Liver (tissue), 9 donors: ENCODE measurements around the gene AIG1. TPM values are rescaled to one million over a fixed set of nuclear protein-coding genes. Genes with fewer than 3 reads are reported as not detected.
A peak's percentile ranks its signal among the peaks of the same experiment; 100 is the strongest.

Source experiments
- DNase-seq: peaks from one replicate; pipeline ENCODE4 v3.0.0-alpha.2; 2017; ENCODE audit warnings: low spot score
- H3K27ac ChIP-seq, 2 donors: one replicate each; pipeline ENCODE4 v1.7.0; 2013; ENCODE audit warnings: inconsistent platforms in 2 of 2, low read length in 2 of 2, control low read depth in 1 of 2, low read depth in 1 of 2, mild to moderate bottlenecking in 1 of 2
- H3K27me3 ChIP-seq, 4 donors: one replicate each; pipeline versions ENCODE4 v1.6.1 to v1.7.0; 2013; ENCODE audit warnings: low read length in 3 of 4, inconsistent platforms in 1 of 4, mild to moderate bottlenecking in 1 of 4, moderate library complexity in 1 of 4; ENCODE audit not compliant: control insufficient read depth in 4 of 4, insufficient read depth in 4 of 4
- H3K36me3 ChIP-seq, 4 donors: one replicate each; pipeline versions ENCODE4 v1.6.1 to v1.7.0; 2013; ENCODE audit warnings: low read length in 3 of 4, mild to moderate bottlenecking in 3 of 4, low read depth in 1 of 4, moderate library complexity in 1 of 4; ENCODE audit not compliant: control insufficient read depth in 4 of 4, insufficient read depth in 3 of 4
- H3K4me1 ChIP-seq, 4 donors: one replicate each; pipeline versions ENCODE4 v1.6.1 to v1.7.0; 2013; ENCODE audit warnings: low read length in 3 of 4, mild to moderate bottlenecking in 3 of 4, moderate library complexity in 1 of 4; ENCODE audit not compliant: control insufficient read depth in 4 of 4, insufficient read depth in 4 of 4
- H3K4me3 ChIP-seq, 3 donors: one replicate each; pipeline versions ENCODE4 v1.6.1 to v1.7.0; 2013; ENCODE audit warnings: low read length in 3 of 3, control low read depth in 1 of 3, low read depth in 1 of 3, mild to moderate bottlenecking in 1 of 3
- H3K9ac ChIP-seq, 2 donors: one replicate each; pipeline ENCODE4 v1.7.0; 2013; ENCODE audit warnings: low read length in 2 of 2, mild to moderate bottlenecking in 2 of 2, moderate library complexity in 2 of 2, control low read depth in 1 of 2, low read depth in 1 of 2
- H3K9me3 ChIP-seq, 4 donors: one replicate each; pipeline versions ENCODE4 v1.6.1 to v1.7.0; 2013; ENCODE audit warnings: low read length in 3 of 4; ENCODE audit not compliant: control insufficient read depth in 4 of 4
- EGR1 ChIP-seq, 2 donors: IDR thresholded peaks; 2 replicates each; pipeline ENCODE4 v1.6.1; 2016 to 2018; ENCODE audit warnings: antibody characterized with exemption in 2 of 2, low read depth in 2 of 2
- FOXA1 ChIP-seq: IDR thresholded peaks from 2 replicates; pipeline ENCODE4 v1.6.1; 2016; ENCODE audit warnings: antibody characterized with exemption
- FOXA2 ChIP-seq: IDR thresholded peaks from 2 replicates; pipeline ENCODE4 v1.6.1; 2016; ENCODE audit warnings: antibody characterized with exemption
- HNF4A ChIP-seq, 2 donors: conservative IDR thresholded peaks; 2 replicates each; pipeline ENCODE4 v1.6.1; 2016; ENCODE audit warnings: antibody characterized with exemption in 2 of 2, mild to moderate bottlenecking in 2 of 2
- HNF4G ChIP-seq: IDR thresholded peaks from 2 replicates; pipeline ENCODE4 v1.6.1; 2016; ENCODE audit warnings: antibody characterized with exemption
- JUND ChIP-seq, 2 donors: IDR thresholded peaks; 2 replicates each; pipeline ENCODE4 v1.6.1; 2016; ENCODE audit warnings: antibody characterized with exemption in 2 of 2
- NR2F2 ChIP-seq: IDR thresholded peaks from 2 replicates; pipeline ENCODE4 v1.6.1; 2016; ENCODE audit warnings: antibody characterized with exemption
- RAD21 ChIP-seq, 2 donors: IDR thresholded peaks; 2 replicates each; pipeline ENCODE4 v1.6.1; 2016; ENCODE audit warnings: antibody characterized with exemption in 2 of 2, mild to moderate bottlenecking in 2 of 2
- REST ChIP-seq: IDR thresholded peaks from 2 replicates; pipeline ENCODE4 v1.6.1; 2016; ENCODE audit warnings: antibody characterized with exemption, mild to moderate bottlenecking
- RXRA ChIP-seq, 2 donors: IDR thresholded peaks; 2 replicates each; pipeline ENCODE4 v1.6.1; 2017 to 2018; ENCODE audit warnings: antibody characterized with exemption in 2 of 2, mild to moderate bottlenecking in 1 of 2
- SP1 ChIP-seq: IDR thresholded peaks from 2 replicates; pipeline ENCODE4 v1.6.1; 2018; ENCODE audit warnings: antibody characterized with exemption, mild to moderate bottlenecking
- TAF1 ChIP-seq: conservative IDR thresholded peaks from 2 replicates; pipeline ENCODE4 v1.6.1; 2016; ENCODE audit warnings: antibody characterized with exemption, mild to moderate bottlenecking
- YY1 ChIP-seq: IDR thresholded peaks from 2 replicates; pipeline ENCODE4 v1.6.1; 2016; ENCODE audit warnings: antibody characterized with exemption, mild to moderate bottlenecking
- WGBS: extraction: QIAGEN DNeasy Blood & Tissue Kit; methylation state at CpG from one replicate; pipeline ENCODE4 v1.1.7; 2013; 5-methylcytosine and 5-hydroxymethylcytosine counted together
- polyA plus RNA-seq, 2 donors: library from polyadenylated mRNA; stranded (reverse) in 1 of 2; unstranded in 1 of 2; fragments of 200-250 nt in 1 of 2; fragments of >200 nt in 1 of 2; fragmentation: Nextera tagmentation in 1 of 2; extraction: Ambion mirVana in 1 of 2; gene quantifications; one replicate each; pipeline versions ENCODE4 v1.2.1 to v1.2.3, GENCODE V29; 2013 to 2015
- total RNA-seq, 2 donors: library from RNA; depleted of rRNA; stranded (reverse); fragments of >200 nt; gene quantifications; one replicate each; pipeline ENCODE4 v1.2.3, GENCODE V29; 2014
- TF ChIP-seq, protein P1 (sequence below): IDR thresholded peaks from 2 replicates; pipeline ENCODE4 v1.6.1; 2016; ENCODE audit warnings: antibody characterized with exemption
- donor health status: healthy.
- donor health status: healthy.
- donor health status: healthy.
- donor health status: healthy.
- donor health status: healthy.

Gene AIG1
- total and polyA plus RNA-seq, 4 donors = 74.8 to 169 (median 121) TPM

GRCh38 chr6:143158113-143158581 lies 97.5 kb downstream of the AIG1 start:
- no peak for DNase-seq
- H3K9ac ChIP-seq = no peak overlapping the region
- H3K27ac ChIP-seq = peak overlapping the region in 1 of 2 donors; percentile 13
- TF ChIP-seq FOXA2 (peak; percentile 9), YY1 (peak; percentile 17), SP1 (peak; percentile 32), HNF4A (conservative IDR thresholded peaks at IDR 0.05) (peak; percentile 29 to 52), RAD21 (IDR thresholded peaks at IDR 0.05) (peak; percentile 22 to 26), TAF1 (no peak), NR2F2 (peak; percentile 81), RXRA (IDR thresholded peaks at IDR 0.05) (peak; percentile 42 to 79), JUND (IDR thresholded peaks at IDR 0.05) (no peak), REST (no peak)
- TF ChIP-seq, protein P1, sequence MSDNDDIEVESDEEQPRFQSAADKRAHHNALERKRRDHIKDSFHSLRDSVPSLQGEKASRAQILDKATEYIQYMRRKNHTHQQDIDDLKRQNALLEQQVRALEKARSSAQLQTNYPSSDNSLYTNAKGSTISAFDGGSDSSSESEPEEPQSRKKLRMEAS = no peak
- WGBS = 12% methylated on average over 3 of the region's 3 CpGs
- H3K4me1 ChIP-seq = peaks cover 0 to 12% (median 7%) of the 10 kb centered on the region in 4 donors
- H3K4me3 ChIP-seq = no peak overlapping the region
- peaks cover 0 to 7% (median under 1%) of the 10 kb centered on the region in 4 donors for H3K36me3 ChIP-seq
- no peaks in the 10 kb centered on the region for H3K9me3 ChIP-seq
- H3K27me3 ChIP-seq = no peaks in the 10 kb centered on the region

GRCh38 chr6:143159001-143159400 lies 98.3 kb downstream of the AIG1 start:
- peaks cover 0 to 12% (median 7%) of the 10 kb centered on the region in 4 donors for H3K4me1 ChIP-seq
- DNase-seq = no peak
- H3K27me3 ChIP-seq = no peaks in the 10 kb centered on the region
- H3K36me3 ChIP-seq = peaks cover 0 to 7% (median 0%) of the 10 kb centered on the region in 4 donors
- WGBS = 87% methylated on average over 1 of the region's 1 CpG
- no peak overlapping the region for H3K27ac ChIP-seq
- H3K9me3 ChIP-seq = no peaks in the 10 kb centered on the region
- H3K9ac ChIP-seq = no peak overlapping the region
- TF ChIP-seq HNF4A (conservative IDR thresholded peaks at IDR 0.05) (no peak), YY1 (no peak), RAD21 (IDR thresholded peaks at IDR 0.05) (no peak), HNF4G (no peak), FOXA1 (no peak), FOXA2 (no peak), EGR1 (IDR thresholded peaks at IDR 0.05; ENCODE audit: low read depth in 2 of 2) (no peak), SP1 (no peak), REST (no peak)
- TF ChIP-seq, protein P1 = no peak
- H3K4me3 ChIP-seq = no peak overlapping the region
